Activated naive CD8-positive, alpha-beta T cell treated with anti-CD3 and anti-CD28 coated beads, Interleukin-2, amount 50 U/mL, for 16 hours (primary cell): ENCODE data around the gene RHBDL2.
"Not testable (repeated sequence)": the region's sequence is repeated elsewhere in the genome, so short reads cannot be mapped to it uniquely, and the experiment has no call there.

ENCODE experiments used
- DNase-seq: peaks from one replicate; pipeline ENCODE4 v3.0.0-alpha.2; 2020; ENCODE audit warnings: low read depth, low spot score

Gene RHBDL2

GRCh38 chr1:38932571-38932970 is 9.1 kb downstream of the RHBDL2 start:
- no peak for DNase-seq

GRCh38 chr1:38929476-38929875 is 12.2 kb downstream of the RHBDL2 start:
- DNase-seq, result no peak

GRCh38 chr1:38929054-38929453 is 12.6 kb downstream of the RHBDL2 start:
- no peak for DNase-seq

- no peak for DNase-seq
These were observed 15.5 kb downstream of the RHBDL2 start for GRCh38 chr1:38926091-38926490.

GRCh38 chr1:38925391-38925790 is 16.2 kb downstream of the RHBDL2 start:
- no peak for DNase-seq

GRCh38 chr1:38923607-38924006 is 18.0 kb downstream of the RHBDL2 start:
- DNase-seq, result no peak

GRCh38 chr1:38919130-38919529 is 22.5 kb downstream of the RHBDL2 start:
- DNase-seq, result no peak

- no peak for DNase-seq
These were observed 23.1 kb downstream of the RHBDL2 start for GRCh38 chr1:38918568-38918967.

- DNase-seq, result no peak
These were observed 23.9 kb downstream of the RHBDL2 start for GRCh38 chr1:38917772-38918171.

- no peak for DNase-seq
These were observed 24.3 kb downstream of the RHBDL2 start for GRCh38 chr1:38917337-38917736.

GRCh38 chr1:38915352-38915948 is 26.2 kb downstream of the RHBDL2 start:
- no peak for DNase-seq

GRCh38 chr1:38914908-38915307 is 26.7 kb downstream of the RHBDL2 start:
- not testable (repeated sequence) for DNase-seq

GRCh38 chr1:38908821-38909220 is 32.8 kb downstream of the RHBDL2 start:
- no peak for DNase-seq

- no peak for DNase-seq
These were observed 35.6 kb downstream of the RHBDL2 start for GRCh38 chr1:38905985-38906384.

GRCh38 chr1:38899560-38899959 is 42.1 kb downstream of the RHBDL2 start:
- DNase-seq, result no peak

GRCh38 chr1:38898653-38899230 is 42.9 kb downstream of the RHBDL2 start:
- no peak for DNase-seq

GRCh38 chr1:38896169-38896568 is 45.5 kb downstream of the RHBDL2 start:
- DNase-seq, result no peak

GRCh38 chr1:38892976-38893375 is 48.7 kb downstream of the RHBDL2 start:
- no peak for DNase-seq

GRCh38 chr1:38891753-38892152 is 49.9 kb downstream of the RHBDL2 start:
- no peak for DNase-seq

- DNase-seq, result no peak
These were observed 52.0 kb downstream of the RHBDL2 start for GRCh38 chr1:38889589-38889988.

GRCh38 chr1:38888423-38889333 is 53.0 kb downstream of the RHBDL2 start:
- DNase-seq, result no peak

GRCh38 chr1:38885092-38885491 is 56.5 kb downstream of the RHBDL2 start:
- no peak for DNase-seq

GRCh38 chr1:38881487-38881886 is 60.1 kb downstream of the RHBDL2 start, which contains the start of gene GJA9:
Gene GJA9 (minus strand): TSS chr1:38881587. CDS start chr1:38876098, 5,489 bp downstream.
- no peak for DNase-seq
